ENCODE data around the gene VAV3. TPM values are rescaled to one million over a fixed set of nuclear protein-coding genes. Genes with fewer than 3 reads are reported as not detected.
"Not testable (repeated sequence)": the region's sequence is repeated elsewhere in the genome, so short reads cannot be mapped to it uniquely, and the experiment has no call there.

The VAV3 gene
- polyA plus RNA-seq, result 10 to 100 TPM; 23.9 to 35.5 TPM

- Histone ChIP-seq H3K4me1 (ENCODE audit: control insufficient read depth in 2 of 2, insufficient read depth in 2 of 2, low read length in 1 of 2) (peaks cover 6 to 9% of the 10 kb centered on the region in 2 donors), H3K27me3 (ENCODE audit: control insufficient read depth in 1 of 2, insufficient read depth in 2 of 2, low read length in 2 of 2) (no peaks in the 10 kb centered on the region), H3K9me3 (ENCODE audit: control insufficient read depth in 2 of 2, insufficient read depth in 1 of 2, low read depth in 1 of 2, low read length in 1 of 2) (no peaks in the 10 kb centered on the region), H3K36me3 (ENCODE audit: control insufficient read depth in 2 of 2, insufficient read depth in 2 of 2, low read length in 1 of 2) (no peaks in the 10 kb centered on the region), H3K27ac (ENCODE audit: low read depth in 2 of 2, low read length in 1 of 2) (peak within 1 kb of the TSS; percentile 3 to 52), H3K4me3 (ENCODE audit: low read depth in 1 of 2, low read length in 2 of 2) (peak within 1 kb of the TSS; percentile 50 to 54)
- 1% methylated on average over 55 to 73 of the region's 73 CpGs for WGBS, 2 donors
Measured at GRCh38 chr1:107965110-107965991, at the start of gene VAV3. VAV3 (minus strand) TSS chr1:107965180; CDS start chr1:107964869, 311 bp downstream.

- Histone ChIP-seq H3K27ac (ENCODE audit: low read depth in 2 of 2, low read length in 1 of 2) (no peak overlapping the region), H3K9me3 (ENCODE audit: control insufficient read depth in 2 of 2, insufficient read depth in 1 of 2, low read depth in 1 of 2, low read length in 1 of 2) (no peaks in the 10 kb centered on the region), H3K27me3 (ENCODE audit: control insufficient read depth in 1 of 2, insufficient read depth in 2 of 2, low read length in 2 of 2) (no peaks in the 10 kb centered on the region), H3K4me3 (ENCODE audit: low read depth in 1 of 2, low read length in 2 of 2) (no peak overlapping the region), H3K4me1 (ENCODE audit: control insufficient read depth in 2 of 2, insufficient read depth in 2 of 2, low read length in 1 of 2) (no peaks in the 10 kb centered on the region), H3K36me3 (ENCODE audit: control insufficient read depth in 2 of 2, insufficient read depth in 2 of 2, low read length in 1 of 2) (no peaks in the 10 kb centered on the region)
Measured at GRCh38 chr1:108012553-108012952, 47.6 kb upstream of the VAV3 start.

- Histone ChIP-seq H3K9me3 (ENCODE audit: control insufficient read depth in 2 of 2, insufficient read depth in 1 of 2, low read depth in 1 of 2, low read length in 1 of 2) (no peaks in the 10 kb centered on the region), H3K4me3 (ENCODE audit: low read depth in 1 of 2, low read length in 2 of 2) (no peak overlapping the region), H3K36me3 (ENCODE audit: control insufficient read depth in 2 of 2, insufficient read depth in 2 of 2, low read length in 1 of 2) (no peaks in the 10 kb centered on the region), H3K27ac (ENCODE audit: low read depth in 2 of 2, low read length in 1 of 2) (no peak overlapping the region), H3K27me3 (ENCODE audit: control insufficient read depth in 1 of 2, insufficient read depth in 2 of 2, low read length in 2 of 2) (no peaks in the 10 kb centered on the region), H3K4me1 (ENCODE audit: control insufficient read depth in 2 of 2, insufficient read depth in 2 of 2, low read length in 1 of 2) (no peaks in the 10 kb centered on the region)
- whole genome bisulfite sequencing, 2 donors, result 91 to 94% methylated on average over 6 of the region's 6 CpGs
Measured at GRCh38 chr1:108011295-108011694, 46.3 kb upstream of the VAV3 start.

GRCh38 chr1:108010581-108010980, 45.6 kb upstream of the VAV3 start:
- no peaks in the 10 kb centered on the region for H3K4me1 ChIP-seq (ENCODE audit: control insufficient read depth in 2 of 2, insufficient read depth in 2 of 2, low read length in 1 of 2)
- H3K9me3 ChIP-seq (ENCODE audit: control insufficient read depth in 2 of 2, insufficient read depth in 1 of 2, low read depth in 1 of 2, low read length in 1 of 2), result no peaks in the 10 kb centered on the region
- H3K27me3 ChIP-seq (ENCODE audit: control insufficient read depth in 1 of 2, insufficient read depth in 2 of 2, low read length in 2 of 2), result no peaks in the 10 kb centered on the region
- H3K36me3 ChIP-seq (ENCODE audit: control insufficient read depth in 2 of 2, insufficient read depth in 2 of 2, low read length in 1 of 2), result no peaks in the 10 kb centered on the region
- WGBS, 2 donors, result 80 to 81% methylated on average over 4 of the region's 4 CpGs
- no peak overlapping the region for H3K27ac ChIP-seq (ENCODE audit: low read depth in 2 of 2, low read length in 1 of 2)
- H3K4me3 ChIP-seq (ENCODE audit: low read depth in 1 of 2, low read length in 2 of 2), result no peak overlapping the region

- H3K4me3 ChIP-seq (ENCODE audit: low read depth in 1 of 2, low read length in 2 of 2), result no peak overlapping the region
- no peaks in the 10 kb centered on the region for H3K9me3 ChIP-seq (ENCODE audit: control insufficient read depth in 2 of 2, insufficient read depth in 1 of 2, low read depth in 1 of 2, low read length in 1 of 2)
- no peaks in the 10 kb centered on the region for H3K27me3 ChIP-seq (ENCODE audit: control insufficient read depth in 1 of 2, insufficient read depth in 2 of 2, low read length in 2 of 2)
- H3K4me1 ChIP-seq (ENCODE audit: control insufficient read depth in 2 of 2, insufficient read depth in 2 of 2, low read length in 1 of 2), result no peaks in the 10 kb centered on the region
- H3K27ac ChIP-seq (ENCODE audit: low read depth in 2 of 2, low read length in 1 of 2), result no peak overlapping the region
- no peaks in the 10 kb centered on the region for H3K36me3 ChIP-seq (ENCODE audit: control insufficient read depth in 2 of 2, insufficient read depth in 2 of 2, low read length in 1 of 2)
Measured at GRCh38 chr1:108009603-108010195, 44.7 kb upstream of the VAV3 start.

GRCh38 chr1:108007531-108007930, 42.6 kb upstream of the VAV3 start:
- 66 to 78% methylated on average over 2 of the region's 2 CpGs for WGBS, 2 donors
- H3K9me3 ChIP-seq (ENCODE audit: control insufficient read depth in 2 of 2, insufficient read depth in 1 of 2, low read depth in 1 of 2, low read length in 1 of 2), result no peaks in the 10 kb centered on the region
- no peaks in the 10 kb centered on the region for H3K4me1 ChIP-seq (ENCODE audit: control insufficient read depth in 2 of 2, insufficient read depth in 2 of 2, low read length in 1 of 2)
- H3K27me3 ChIP-seq (ENCODE audit: control insufficient read depth in 1 of 2, insufficient read depth in 2 of 2, low read length in 2 of 2), result no peaks in the 10 kb centered on the region
- H3K36me3 ChIP-seq (ENCODE audit: control insufficient read depth in 2 of 2, insufficient read depth in 2 of 2, low read length in 1 of 2), result no peaks in the 10 kb centered on the region
- H3K27ac ChIP-seq (ENCODE audit: low read depth in 2 of 2, low read length in 1 of 2), result no peak overlapping the region
- H3K4me3 ChIP-seq (ENCODE audit: low read depth in 1 of 2, low read length in 2 of 2), result no peak overlapping the region

- Histone ChIP-seq H3K27me3 (ENCODE audit: control insufficient read depth in 1 of 2, insufficient read depth in 2 of 2, low read length in 2 of 2) (no peaks in the 10 kb centered on the region), H3K4me3 (ENCODE audit: low read depth in 1 of 2, low read length in 2 of 2) (no peak overlapping the region), H3K36me3 (ENCODE audit: control insufficient read depth in 2 of 2, insufficient read depth in 2 of 2, low read length in 1 of 2) (no peaks in the 10 kb centered on the region), H3K4me1 (ENCODE audit: control insufficient read depth in 2 of 2, insufficient read depth in 2 of 2, low read length in 1 of 2) (no peaks in the 10 kb centered on the region), H3K9me3 (ENCODE audit: control insufficient read depth in 2 of 2, insufficient read depth in 1 of 2, low read depth in 1 of 2, low read length in 1 of 2) (no peaks in the 10 kb centered on the region), H3K27ac (ENCODE audit: low read depth in 2 of 2, low read length in 1 of 2) (no peak overlapping the region)
- WGBS, 2 donors, result 69 to 87% methylated on average over 1 of the region's 1 CpG
Measured at GRCh38 chr1:108007070-108007469, 42.1 kb upstream of the VAV3 start.

GRCh38 chr1:108004919-108005318, 39.9 kb upstream of the VAV3 start:
- H3K4me1 ChIP-seq (ENCODE audit: control insufficient read depth in 2 of 2, insufficient read depth in 2 of 2, low read length in 1 of 2); H3K27ac ChIP-seq (ENCODE audit: low read depth in 2 of 2, low read length in 1 of 2); H3K9me3 ChIP-seq (ENCODE audit: control insufficient read depth in 2 of 2, insufficient read depth in 1 of 2, low read depth in 1 of 2, low read length in 1 of 2); H3K27me3 ChIP-seq (ENCODE audit: control insufficient read depth in 1 of 2, insufficient read depth in 2 of 2, low read length in 2 of 2); H3K36me3 ChIP-seq (ENCODE audit: control insufficient read depth in 2 of 2, insufficient read depth in 2 of 2, low read length in 1 of 2); H3K4me3 ChIP-seq (ENCODE audit: low read depth in 1 of 2, low read length in 2 of 2): not testable (repeated sequence)
- 81 to 88% methylated on average over 3 of the region's 3 CpGs for WGBS, 2 donors

GRCh38 chr1:108000620-108001111, 35.7 kb upstream of the VAV3 start:
- Histone ChIP-seq H3K27me3 (ENCODE audit: control insufficient read depth in 1 of 2, insufficient read depth in 2 of 2, low read length in 2 of 2) (no peaks in the 10 kb centered on the region), H3K4me1 (ENCODE audit: control insufficient read depth in 2 of 2, insufficient read depth in 2 of 2, low read length in 1 of 2) (no peaks in the 10 kb centered on the region), H3K36me3 (ENCODE audit: control insufficient read depth in 2 of 2, insufficient read depth in 2 of 2, low read length in 1 of 2) (no peaks in the 10 kb centered on the region), H3K4me3 (ENCODE audit: low read depth in 1 of 2, low read length in 2 of 2) (no peak overlapping the region), H3K27ac (ENCODE audit: low read depth in 2 of 2, low read length in 1 of 2) (no peak overlapping the region), H3K9me3 (ENCODE audit: control insufficient read depth in 2 of 2, insufficient read depth in 1 of 2, low read depth in 1 of 2, low read length in 1 of 2) (no peaks in the 10 kb centered on the region)
- 19 to 20% methylated on average over 2 of the region's 2 CpGs for WGBS, 2 donors

- Histone ChIP-seq H3K36me3 (ENCODE audit: control insufficient read depth in 2 of 2, insufficient read depth in 2 of 2, low read length in 1 of 2) (no peaks in the 10 kb centered on the region), H3K9me3 (ENCODE audit: control insufficient read depth in 2 of 2, insufficient read depth in 1 of 2, low read depth in 1 of 2, low read length in 1 of 2) (no peaks in the 10 kb centered on the region), H3K27me3 (ENCODE audit: control insufficient read depth in 1 of 2, insufficient read depth in 2 of 2, low read length in 2 of 2) (no peaks in the 10 kb centered on the region), H3K4me3 (ENCODE audit: low read depth in 1 of 2, low read length in 2 of 2) (no peak overlapping the region), H3K27ac (ENCODE audit: low read depth in 2 of 2, low read length in 1 of 2) (no peak overlapping the region), H3K4me1 (ENCODE audit: control insufficient read depth in 2 of 2, insufficient read depth in 2 of 2, low read length in 1 of 2) (no peaks in the 10 kb centered on the region)
- 69 to 74% methylated on average over 6 of the region's 6 CpGs for WGBS, 2 donors
Measured at GRCh38 chr1:108000184-108000583, 35.2 kb upstream of the VAV3 start.
